ENCODE data around the gene FPGT. TPM values are rescaled to one million over a fixed set of nuclear protein-coding genes. Genes with fewer than 3 reads are reported as not detected.

Gene FPGT
- total and polyA plus RNA-seq, 9 of the 15 experiments (the other 6 are each of a cell fraction or from before 2014, with no cell fraction given): 11.6 to 24.3 (median 22.5) TPM

- intact Hi-C loops (cut with micrococcal nuclease): loop anchor here (5.0 kb wide), 1 partner anchor 533 kb away; the partner anchor contains the start of genes CRYZ and TYW3
- no peaks in the 10 kb centered on the region for H3K9me3 ChIP-seq (replicated peaks; ENCODE audit: control insufficient read depth, insufficient read depth, low read depth, low read length)
- TF ChIP-seq ZC3H11A (IDR thresholded peaks at IDR 0.05; ENCODE audit: low read depth, low read length) (no peak), ZNF785 (CRISPR knock-in tag; IDR thresholded peaks at IDR 0.05) (no peak), JUNB (CRISPR knock-in tag; conservative IDR thresholded peaks at IDR 0.05) (no peak), ZNF695 (CRISPR knock-in tag; IDR thresholded peaks at IDR 0.05) (no peak), SPI1 (IDR thresholded peaks at IDR 0.05; ENCODE audit: borderline replicate concordance, low read depth, low read length) (peak; percentile 53; the same call in 1 of the 2 replicates), ZNF277 (CRISPR knock-in tag; IDR thresholded peaks at IDR 0.05; ENCODE audit: borderline replicate concordance) (no peak), ILK (tag; IDR thresholded peaks at IDR 0.05; ENCODE audit: borderline replicate concordance, low read depth) (no peak), RNF2 (IDR thresholded peaks at IDR 0.05) (no peak), L3MBTL2 (IDR thresholded peaks at IDR 0.05) (peak; percentile 38; the same call in 1 of the 2 replicates), ZFP36 (IDR thresholded peaks at IDR 0.05; ENCODE audit: low read depth, low read length, partially characterized antibody) (no peak), ATF4 (CRISPR knock-in tag; IDR thresholded peaks at IDR 0.05) (peak; percentile 69; the same call in 1 of the 2 replicates), ZNF282 (CRISPR knock-in tag; IDR thresholded peaks at IDR 0.05) (no peak), BRD9 (IDR thresholded peaks at IDR 0.05; ENCODE audit: low read depth, partially characterized antibody) (peak; percentile 19)
- TF ChIP-seq, protein P1, sequence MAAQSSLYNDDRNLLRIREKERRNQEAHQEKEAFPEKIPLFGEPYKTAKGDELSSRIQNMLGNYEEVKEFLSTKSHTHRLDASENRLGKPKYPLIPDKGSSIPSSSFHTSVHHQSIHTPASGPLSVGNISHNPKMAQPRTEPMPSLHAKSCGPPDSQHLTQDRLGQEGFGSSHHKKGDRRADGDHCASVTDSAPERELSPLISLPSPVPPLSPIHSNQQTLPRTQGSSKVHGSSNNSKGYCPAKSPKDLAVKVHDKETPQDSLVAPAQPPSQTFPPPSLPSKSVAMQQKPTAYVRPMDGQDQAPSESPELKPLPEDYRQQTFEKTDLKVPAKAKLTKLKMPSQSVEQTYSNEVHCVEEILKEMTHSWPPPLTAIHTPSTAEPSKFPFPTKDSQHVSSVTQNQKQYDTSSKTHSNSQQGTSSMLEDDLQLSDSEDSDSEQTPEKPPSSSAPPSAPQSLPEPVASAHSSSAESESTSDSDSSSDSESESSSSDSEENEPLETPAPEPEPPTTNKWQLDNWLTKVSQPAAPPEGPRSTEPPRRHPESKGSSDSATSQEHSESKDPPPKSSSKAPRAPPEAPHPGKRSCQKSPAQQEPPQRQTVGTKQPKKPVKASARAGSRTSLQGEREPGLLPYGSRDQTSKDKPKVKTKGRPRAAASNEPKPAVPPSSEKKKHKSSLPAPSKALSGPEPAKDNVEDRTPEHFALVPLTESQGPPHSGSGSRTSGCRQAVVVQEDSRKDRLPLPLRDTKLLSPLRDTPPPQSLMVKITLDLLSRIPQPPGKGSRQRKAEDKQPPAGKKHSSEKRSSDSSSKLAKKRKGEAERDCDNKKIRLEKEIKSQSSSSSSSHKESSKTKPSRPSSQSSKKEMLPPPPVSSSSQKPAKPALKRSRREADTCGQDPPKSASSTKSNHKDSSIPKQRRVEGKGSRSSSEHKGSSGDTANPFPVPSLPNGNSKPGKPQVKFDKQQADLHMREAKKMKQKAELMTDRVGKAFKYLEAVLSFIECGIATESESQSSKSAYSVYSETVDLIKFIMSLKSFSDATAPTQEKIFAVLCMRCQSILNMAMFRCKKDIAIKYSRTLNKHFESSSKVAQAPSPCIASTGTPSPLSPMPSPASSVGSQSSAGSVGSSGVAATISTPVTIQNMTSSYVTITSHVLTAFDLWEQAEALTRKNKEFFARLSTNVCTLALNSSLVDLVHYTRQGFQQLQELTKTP (IDR thresholded peaks at IDR 0.05; ENCODE audit: low read depth in 1 of 2, partially characterized antibody in 2 of 2): no peak
- TF ChIP-seq, protein P2, sequence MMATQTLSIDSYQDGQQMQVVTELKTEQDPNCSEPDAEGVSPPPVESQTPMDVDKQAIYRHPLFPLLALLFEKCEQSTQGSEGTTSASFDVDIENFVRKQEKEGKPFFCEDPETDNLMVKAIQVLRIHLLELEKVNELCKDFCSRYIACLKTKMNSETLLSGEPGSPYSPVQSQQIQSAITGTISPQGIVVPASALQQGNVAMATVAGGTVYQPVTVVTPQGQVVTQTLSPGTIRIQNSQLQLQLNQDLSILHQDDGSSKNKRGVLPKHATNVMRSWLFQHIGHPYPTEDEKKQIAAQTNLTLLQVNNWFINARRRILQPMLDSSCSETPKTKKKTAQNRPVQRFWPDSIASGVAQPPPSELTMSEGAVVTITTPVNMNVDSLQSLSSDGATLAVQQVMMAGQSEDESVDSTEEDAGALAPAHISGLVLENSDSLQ (IDR thresholded peaks at IDR 0.05): no peak
Measured at GRCh38 chr1:74199504-74199903, 1.5 kb downstream of the FPGT start.

More at GRCh38 chr1:74199504-74199903, 1.5 kb downstream of the FPGT start:
- H3K27ac ChIP-seq (ENCODE audit: extremely low read depth, low read depth, low read length): peak overlapping the region; percentile 21; the same call in 1 of the 3 replicates
- H3K36me3 ChIP-seq (ENCODE audit: control insufficient read depth, insufficient read depth, low read length): peaks cover 8% of the 10 kb centered on the region; the same call in 1 of the 3 replicates
- no peaks in the 10 kb centered on the region for H4K20me1 ChIP-seq (replicated peaks; ENCODE audit: control insufficient read depth, insufficient read depth, low read length)
- H3K27me3 ChIP-seq (ENCODE audit: control insufficient read depth in 2 of 2, insufficient read depth in 2 of 2, low read length in 2 of 2): no peaks in the 10 kb centered on the region
- in situ Hi-C loops (cut with MboI): no loop called here
- FAIRE-seq (peak; percentile 75), DNase-seq (ENCODE audit: extremely low read depth in 1 of 4, low spot score in 3 of 4) (peak in 2 of 4 experiments; percentile 9 to 30), ATAC-seq (peak; percentile 27)
- BruUV-seq (replicated peaks): no TSS peak
- H3K4me2 ChIP-seq (ENCODE audit: insufficient read depth, low read length): peak overlapping the region; percentile 89; the same call in 1 of the 2 replicates
- H2AFZ ChIP-seq (ENCODE audit: low read depth, low read length): peak overlapping the region; percentile 99
- ChIA-PET POLR2A (no interaction called here), CTCF (ENCODE audit: low intra/inter-chr PET ratio) (no interaction called here)
- peaks cover 9% of the 10 kb centered on the region for H3K79me2 ChIP-seq (ENCODE audit: control insufficient read depth, insufficient read depth, low read length)
- H3K4me1 ChIP-seq (replicated peaks in 1 of 2; ENCODE audit: control insufficient read depth in 2 of 2, insufficient read depth in 2 of 2, low read length in 2 of 2): no peaks in the 10 kb centered on the region
- peak overlapping the region; percentile 57; the same call in 1 of the 2 replicates for H3K4me3 ChIP-seq
- WGBS (ENCODE audit: insufficient coverage, low coverage, missing lambda C conversion rate): 30% methylated on average over 5 of the region's 5 CpGs
- H3K9me1 ChIP-seq (ENCODE audit: control insufficient read depth, insufficient read depth, low read length): no peaks in the 10 kb centered on the region
- peak overlapping the region in 1 of 2 experiments; percentile 76; a peak in 2 of 4 replicates for H3K9ac ChIP-seq (ENCODE audit: insufficient read depth in 1 of 2, low read depth in 2 of 2, low read length in 2 of 2)

Data from K562 (cell line).